Coronary artery (tissue), 2 donors: ENCODE measurements around the gene PRKCE.

Experiments used
- DNase-seq: peaks from one replicate; pipeline ENCODE4 v3.0.0-alpha.2; 2017; ENCODE audit warnings: low spot score
- H3K27ac ChIP-seq, 2 donors: fragments of 200-600 bp; sonication (generic); one replicate each; pipeline ENCODE4 v1.5.1; 2016 to 2019
- H3K4me3 ChIP-seq: fragments of 200-600 bp; sonication (generic); 2 replicates; pipeline ENCODE4 v1.5.1; 2016; ENCODE audit warnings: mild to moderate bottlenecking, moderate library complexity
- CTCF ChIP-seq: fragments of 200-600 bp; sonication (generic); IDR thresholded peaks from one replicate; pipeline ENCODE4 v1.5.1; 2019; ENCODE audit warnings: antibody characterized with exemption

PRKCE gene

GRCh38 chr2:46195819-46196218 lies 544.3 kb downstream of the PRKCE start:
- no peak for DNase-seq
- H3K4me3 ChIP-seq: no peak overlapping the region
- no peak overlapping the region for H3K27ac ChIP-seq
- no peak for TF ChIP-seq CTCF

- Histone ChIP-seq H3K4me3 (no peak overlapping the region), H3K27ac (no peak overlapping the region)
- DNase-seq: no peak
- TF ChIP-seq CTCF: no peak
Observed at GRCh38 chr2:46196871-46197462, 545.5 kb downstream of the PRKCE start.

- DNase-seq: no peak
- H3K4me3 ChIP-seq: no peak overlapping the region
- no peak for TF ChIP-seq CTCF
- H3K27ac ChIP-seq: no peak overlapping the region
Observed at GRCh38 chr2:46197672-46198071, 546.2 kb downstream of the PRKCE start.

- Histone ChIP-seq H3K27ac (no peak overlapping the region), H3K4me3 (no peak overlapping the region)
- DNase-seq: no peak
- no peak for TF ChIP-seq CTCF
Observed at GRCh38 chr2:46198164-46198883, 546.8 kb downstream of the PRKCE start.

- Histone ChIP-seq H3K4me3 (no peak overlapping the region), H3K27ac (no peak overlapping the region)
- no peak for DNase-seq
- TF ChIP-seq CTCF: no peak
Observed at GRCh38 chr2:46198966-46199365, 547.5 kb downstream of the PRKCE start.

GRCh38 chr2:46200100-46200690 lies 548.7 kb downstream of the PRKCE start:
- no peak for DNase-seq
- H3K27ac ChIP-seq: no peak overlapping the region
- no peak overlapping the region for H3K4me3 ChIP-seq
- TF ChIP-seq CTCF: no peak
